ENCODE measurements around the gene SLC6A12. TPM values are rescaled to one million over a fixed set of nuclear protein-coding genes. Genes with fewer than 3 reads are reported as not detected.

Gene SLC6A12
- total RNA-seq, 1 experiment from 2014 or later, result not detected

DNA sequence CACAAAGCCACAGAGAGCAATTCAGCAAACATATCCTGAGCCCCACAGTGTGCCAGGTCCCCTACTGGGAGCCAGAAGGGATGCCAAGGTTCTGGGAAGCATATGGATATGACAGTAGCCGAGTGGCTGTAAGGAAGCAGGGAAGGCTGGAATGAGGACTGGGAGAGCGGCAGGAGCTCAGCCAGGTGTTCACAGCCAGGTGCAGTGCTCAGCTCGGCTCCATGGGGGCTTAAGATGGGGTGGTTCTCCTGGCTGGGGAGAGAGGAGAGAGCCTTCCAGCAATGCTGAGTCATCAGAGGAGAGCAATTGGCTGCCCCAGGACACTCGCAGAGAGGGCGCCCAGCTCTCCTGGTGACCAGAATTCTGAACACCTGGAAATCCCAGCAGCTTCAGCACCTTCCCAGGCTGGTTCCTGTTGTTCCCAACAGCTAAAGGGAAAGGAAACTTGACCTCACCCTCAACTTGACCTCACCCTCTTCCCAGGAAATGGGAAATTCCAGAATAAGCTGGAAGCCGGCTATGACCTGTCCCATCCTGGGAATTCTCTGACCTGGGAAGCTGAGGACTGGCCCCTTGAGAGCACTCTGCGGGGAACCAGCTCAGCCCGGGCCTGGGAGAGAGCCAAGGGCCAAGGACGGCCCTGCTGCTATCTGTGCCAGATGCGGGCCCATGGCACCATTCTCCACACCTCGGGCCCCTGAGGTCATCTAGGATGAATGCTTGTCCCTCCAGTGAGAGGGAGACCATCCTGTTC lies 34.6 kb downstream of the SLC6A12 start:
- no peaks in the 10 kb centered on the region for H4K20me1 ChIP-seq (ENCODE audit: insufficient read depth, low read depth, low read length)
- no peaks in the 10 kb centered on the region for H3K4me1 ChIP-seq (ENCODE audit: low read length)
- no peaks in the 10 kb centered on the region for H3K79me2 ChIP-seq (ENCODE audit: low read length)
- no peaks in the 10 kb centered on the region for H3K36me3 ChIP-seq (ENCODE audit: insufficient read depth, low read length)
- no peak for DNase-seq
- H3K9ac ChIP-seq (ENCODE audit: low read length), result no peak overlapping the region
- H2AFZ ChIP-seq (ENCODE audit: low read length), result no peak overlapping the region
- no peak overlapping the region for H3K4me3 ChIP-seq (ENCODE audit: low read length)
- H3K4me2 ChIP-seq (ENCODE audit: low read depth, low read length, poor library complexity, severe bottlenecking), result no peak overlapping the region
- no peaks in the 10 kb centered on the region for H3K9me3 ChIP-seq (ENCODE audit: low read length)
- no peaks in the 10 kb centered on the region for H3K9me2 ChIP-seq (replicated peaks; ENCODE audit: insufficient read depth, low read length)
- no peak overlapping the region for H3K27ac ChIP-seq (ENCODE audit: low read length)
- H3K27me3 ChIP-seq (ENCODE audit: low read length), result no peaks in the 10 kb centered on the region

DNA sequence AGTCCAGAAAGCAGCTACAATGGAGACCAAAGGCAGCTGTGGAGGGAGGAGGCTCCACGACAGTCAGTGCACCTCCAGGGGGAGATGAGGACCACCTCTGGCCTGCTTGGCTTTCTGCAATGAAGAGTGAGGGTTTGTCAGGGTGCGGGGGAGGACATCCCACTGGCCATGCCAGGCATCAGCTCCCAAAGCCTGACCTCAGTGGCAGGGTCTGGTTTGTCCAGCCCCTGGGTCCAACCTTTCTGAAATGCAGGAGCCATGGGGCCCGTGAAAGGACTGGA lies 35.2 kb downstream of the SLC6A12 start:
- H3K9me3 ChIP-seq (ENCODE audit: low read length), result no peaks in the 10 kb centered on the region
- H3K36me3 ChIP-seq (ENCODE audit: insufficient read depth, low read length), result no peaks in the 10 kb centered on the region
- no peaks in the 10 kb centered on the region for H3K27me3 ChIP-seq (ENCODE audit: low read length)
- H3K4me2 ChIP-seq (ENCODE audit: low read depth, low read length, poor library complexity, severe bottlenecking), result no peak overlapping the region
- H3K27ac ChIP-seq (ENCODE audit: low read length), result no peak overlapping the region
- H2AFZ ChIP-seq (ENCODE audit: low read length), result no peak overlapping the region
- no peaks in the 10 kb centered on the region for H4K20me1 ChIP-seq (ENCODE audit: insufficient read depth, low read depth, low read length)
- no peak overlapping the region for H3K4me3 ChIP-seq (ENCODE audit: low read length)
- no peak overlapping the region for H3K9ac ChIP-seq (ENCODE audit: low read length)
- no peaks in the 10 kb centered on the region for H3K9me2 ChIP-seq (replicated peaks; ENCODE audit: insufficient read depth, low read length)
- no peak for DNase-seq
- H3K4me1 ChIP-seq (ENCODE audit: low read length), result no peaks in the 10 kb centered on the region
- H3K79me2 ChIP-seq (ENCODE audit: low read length), result no peaks in the 10 kb centered on the region

DNA sequence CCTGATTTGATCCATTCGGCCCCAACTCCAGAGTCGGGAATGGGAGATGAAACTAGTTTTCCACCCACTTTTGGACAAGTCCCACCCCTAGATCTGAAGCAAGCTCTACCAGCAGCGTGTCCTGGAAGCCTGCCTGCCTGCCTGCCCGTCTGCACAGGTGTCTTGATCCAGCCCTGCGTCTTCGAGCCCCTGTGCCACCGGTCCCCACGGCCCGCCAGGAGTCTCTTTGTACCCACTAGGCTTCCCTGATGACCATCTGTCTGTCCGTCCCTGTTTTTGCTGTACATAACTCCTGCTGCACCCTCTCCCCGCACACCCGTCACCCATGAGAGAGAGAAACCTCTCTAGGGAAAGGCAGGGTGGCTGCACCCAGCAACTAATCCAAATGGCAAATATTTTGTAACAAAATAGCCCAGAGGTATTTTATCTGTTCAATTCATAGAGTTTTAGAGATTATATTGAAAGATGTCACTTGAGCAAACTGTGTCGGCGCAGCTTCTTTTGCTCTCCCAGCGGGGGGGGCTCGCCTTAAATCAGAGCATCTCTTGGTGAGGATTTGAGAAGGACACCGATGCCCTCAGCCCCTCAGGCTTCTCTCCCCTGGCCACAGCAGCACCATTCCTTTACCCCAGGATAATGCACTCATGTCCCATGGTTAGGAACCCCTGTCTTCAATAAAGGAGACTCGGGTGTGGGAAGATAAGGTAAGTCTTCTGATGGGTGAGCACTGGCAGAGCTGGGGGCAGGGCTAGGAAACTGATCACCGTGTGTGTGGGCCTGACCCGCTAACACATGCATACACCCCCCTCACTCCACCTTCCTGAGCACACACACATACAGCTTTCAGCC lies 35.8 kb downstream of the SLC6A12 start:
- Histone ChIP-seq H3K4me1 (ENCODE audit: low read length) (no peaks in the 10 kb centered on the region), H3K4me3 (ENCODE audit: low read length) (no peak overlapping the region), H3K27ac (ENCODE audit: low read length) (no peak overlapping the region), H3K4me2 (ENCODE audit: low read depth, low read length, poor library complexity, severe bottlenecking) (no peak overlapping the region), H3K9me2 (replicated peaks; ENCODE audit: insufficient read depth, low read length) (no peaks in the 10 kb centered on the region), H3K36me3 (ENCODE audit: insufficient read depth, low read length) (no peaks in the 10 kb centered on the region), H3K9ac (ENCODE audit: low read length) (no peak overlapping the region), H3K79me2 (ENCODE audit: low read length) (no peaks in the 10 kb centered on the region), H4K20me1 (ENCODE audit: insufficient read depth, low read depth, low read length) (no peaks in the 10 kb centered on the region), H3K27me3 (ENCODE audit: low read length) (no peaks in the 10 kb centered on the region), H3K9me3 (ENCODE audit: low read length) (no peaks in the 10 kb centered on the region), H2AFZ (ENCODE audit: low read length) (no peak overlapping the region)
- DNase-seq, result no peak

DNA sequence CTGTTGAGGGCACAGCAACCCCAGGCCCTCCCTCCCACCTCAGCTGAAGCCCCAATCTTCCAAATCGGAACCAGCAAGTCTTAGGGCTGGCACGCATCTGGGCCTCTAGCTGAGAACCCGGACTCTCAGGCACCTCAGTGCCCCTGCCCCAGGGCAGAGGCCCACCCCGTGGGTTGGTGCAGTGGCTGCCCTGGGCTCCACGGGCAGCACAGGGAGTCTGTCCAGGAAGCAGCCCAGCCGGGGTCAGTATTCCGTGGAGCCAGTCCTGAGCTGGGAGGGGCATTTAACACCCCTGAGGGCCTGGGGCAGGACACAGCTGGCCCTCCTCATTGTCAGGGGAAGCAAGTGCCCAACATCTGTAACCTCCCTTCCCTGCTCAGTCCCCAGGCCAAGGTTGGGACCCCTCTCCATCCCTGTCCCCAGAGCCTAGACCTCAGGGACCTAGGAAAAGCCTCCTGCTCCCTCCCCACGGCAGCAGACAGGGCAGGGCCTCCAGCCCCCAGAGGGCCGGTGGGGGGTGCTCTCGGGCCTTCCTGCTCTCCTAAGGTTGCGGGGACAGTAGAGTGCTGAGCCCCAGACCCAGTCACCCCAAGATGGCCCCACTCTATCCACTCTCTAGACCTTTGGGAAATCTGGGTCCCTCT lies 36.5 kb downstream of the SLC6A12 start:
- H3K9me3 ChIP-seq (ENCODE audit: low read length), result no peaks in the 10 kb centered on the region
- no peaks in the 10 kb centered on the region for H3K4me1 ChIP-seq (ENCODE audit: low read length)
- no peaks in the 10 kb centered on the region for H4K20me1 ChIP-seq (ENCODE audit: insufficient read depth, low read depth, low read length)
- no peak overlapping the region for H3K4me2 ChIP-seq (ENCODE audit: low read depth, low read length, poor library complexity, severe bottlenecking)
- DNase-seq, result no peak
- H3K27ac ChIP-seq (ENCODE audit: low read length), result no peak overlapping the region
- no peak overlapping the region for H2AFZ ChIP-seq (ENCODE audit: low read length)
- no peak overlapping the region for H3K4me3 ChIP-seq (ENCODE audit: low read length)
- no peaks in the 10 kb centered on the region for H3K79me2 ChIP-seq (ENCODE audit: low read length)
- H3K9me2 ChIP-seq (replicated peaks; ENCODE audit: insufficient read depth, low read length), result no peaks in the 10 kb centered on the region
- no peaks in the 10 kb centered on the region for H3K27me3 ChIP-seq (ENCODE audit: low read length)
- H3K9ac ChIP-seq (ENCODE audit: low read length), result no peak overlapping the region
- no peaks in the 10 kb centered on the region for H3K36me3 ChIP-seq (ENCODE audit: insufficient read depth, low read length)

DNA sequence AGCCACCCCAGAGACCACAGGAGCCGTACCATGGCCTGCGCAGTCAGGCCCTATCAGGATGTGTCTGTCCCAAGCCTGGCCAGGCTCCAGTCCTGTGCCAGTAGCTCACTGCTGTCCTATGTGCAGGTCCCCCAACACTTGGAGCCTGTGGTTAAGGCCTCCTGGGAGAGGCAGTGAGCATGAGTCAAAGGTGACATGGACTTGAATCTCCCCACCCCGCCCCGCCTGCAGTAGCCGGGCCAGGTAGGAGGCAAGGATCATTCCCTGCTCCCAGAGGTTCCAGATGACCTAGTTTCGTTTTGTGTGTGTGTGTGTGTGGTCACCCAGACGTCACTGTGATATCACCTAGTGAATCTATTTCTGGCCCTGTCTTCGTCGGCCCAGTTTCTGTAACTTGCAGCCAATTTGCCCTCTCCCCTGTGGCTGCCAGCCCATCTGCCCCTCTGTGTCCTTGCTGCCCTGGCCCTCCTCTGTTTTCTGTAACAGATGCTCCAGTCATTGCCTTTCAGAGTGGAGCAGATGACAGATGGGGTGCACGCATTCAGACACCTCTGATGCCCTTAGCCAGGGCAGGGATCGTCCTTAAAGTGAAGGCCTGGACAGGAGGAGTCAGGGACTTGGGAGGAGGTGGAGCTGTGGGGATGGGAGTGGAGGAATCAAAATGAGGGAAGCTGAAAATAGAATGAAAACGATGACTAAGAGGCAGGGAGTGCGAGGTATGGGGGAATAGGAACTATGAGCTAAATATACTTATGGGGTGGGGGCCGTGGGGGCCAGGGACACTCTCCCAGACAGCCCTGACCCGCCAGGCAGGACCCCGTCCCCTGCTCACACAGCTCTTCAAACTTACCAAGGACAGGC lies 37.4 kb downstream of the SLC6A12 start:
- H3K4me2 ChIP-seq (ENCODE audit: low read depth, low read length, poor library complexity, severe bottlenecking), result no peak overlapping the region
- no peaks in the 10 kb centered on the region for H3K9me2 ChIP-seq (replicated peaks; ENCODE audit: insufficient read depth, low read length)
- H3K27me3 ChIP-seq (ENCODE audit: low read length), result no peaks in the 10 kb centered on the region

DNA sequence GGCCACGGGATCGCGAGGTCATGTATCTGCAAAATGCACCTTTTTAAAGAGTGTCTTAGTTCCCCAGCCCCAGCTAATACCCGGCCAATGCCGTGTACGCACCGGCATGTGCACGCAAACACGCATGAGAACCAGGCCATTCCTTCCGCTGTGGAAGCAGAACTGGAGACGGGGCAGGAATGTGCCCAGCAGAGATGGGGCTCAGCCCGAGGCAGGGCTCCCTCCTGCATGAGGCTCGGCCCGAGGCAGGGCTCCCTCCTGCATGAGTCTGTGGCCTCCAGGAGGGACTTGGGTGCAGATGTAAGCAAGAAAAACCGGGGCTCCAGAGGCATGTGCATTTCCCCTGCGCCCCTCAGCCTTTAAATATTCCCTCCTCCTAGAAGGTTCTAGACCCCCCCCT lies 38.2 kb downstream of the SLC6A12 start:
- Histone ChIP-seq H3K9ac (ENCODE audit: low read length) (no peak overlapping the region), H3K79me2 (ENCODE audit: low read length) (no peaks in the 10 kb centered on the region), H3K4me2 (ENCODE audit: low read depth, low read length, poor library complexity, severe bottlenecking) (no peak overlapping the region), H3K9me3 (ENCODE audit: low read length) (no peaks in the 10 kb centered on the region), H3K9me2 (replicated peaks; ENCODE audit: insufficient read depth, low read length) (no peaks in the 10 kb centered on the region), H3K4me1 (ENCODE audit: low read length) (no peaks in the 10 kb centered on the region), H2AFZ (ENCODE audit: low read length) (no peak overlapping the region), H3K36me3 (ENCODE audit: insufficient read depth, low read length) (no peaks in the 10 kb centered on the region), H3K27me3 (ENCODE audit: low read length) (no peaks in the 10 kb centered on the region), H4K20me1 (ENCODE audit: insufficient read depth, low read depth, low read length) (no peaks in the 10 kb centered on the region), H3K4me3 (ENCODE audit: low read length) (no peak overlapping the region), H3K27ac (ENCODE audit: low read length) (no peak overlapping the region)
- no peak for DNase-seq

More for the DNA sequence above, 37.4 kb downstream of the SLC6A12 start:
- H4K20me1 ChIP-seq (ENCODE audit: insufficient read depth, low read depth, low read length), result no peaks in the 10 kb centered on the region
- no peaks in the 10 kb centered on the region for H3K36me3 ChIP-seq (ENCODE audit: insufficient read depth, low read length)
- H3K4me3 ChIP-seq (ENCODE audit: low read length), result no peak overlapping the region
- H3K9ac ChIP-seq (ENCODE audit: low read length), result no peak overlapping the region
- DNase-seq, result no peak
- no peaks in the 10 kb centered on the region for H3K4me1 ChIP-seq (ENCODE audit: low read length)
- H3K27ac ChIP-seq (ENCODE audit: low read length), result no peak overlapping the region
- no peaks in the 10 kb centered on the region for H3K9me3 ChIP-seq (ENCODE audit: low read length)
- H2AFZ ChIP-seq (ENCODE audit: low read length), result no peak overlapping the region
- H3K79me2 ChIP-seq (ENCODE audit: low read length), result no peaks in the 10 kb centered on the region

DNA sequence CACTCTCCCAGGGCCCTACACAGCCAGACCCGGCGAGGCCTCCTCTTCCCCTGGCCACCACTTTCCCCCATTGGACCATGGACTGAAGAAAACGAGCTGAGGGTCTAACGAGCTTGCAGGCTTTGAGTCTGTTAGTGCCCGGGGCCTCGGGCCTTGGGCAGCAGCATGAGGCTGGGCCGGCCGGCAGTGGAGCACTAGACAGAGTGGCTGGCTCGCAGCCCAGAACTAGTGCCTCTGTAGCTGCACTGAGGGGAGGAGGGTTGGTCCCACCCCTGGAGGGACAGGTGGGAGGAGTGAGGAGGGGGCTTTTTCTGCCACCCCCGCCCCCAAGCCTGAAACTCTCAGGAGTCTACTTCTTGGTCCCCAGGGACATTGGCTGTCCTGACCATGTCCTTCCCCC lies 38.7 kb downstream of the SLC6A12 start:
- Histone ChIP-seq H2AFZ (ENCODE audit: low read length) (no peak overlapping the region), H3K4me2 (ENCODE audit: low read depth, low read length, poor library complexity, severe bottlenecking) (no peak overlapping the region), H3K27ac (ENCODE audit: low read length) (no peak overlapping the region), H3K36me3 (ENCODE audit: insufficient read depth, low read length) (no peaks in the 10 kb centered on the region), H3K9ac (ENCODE audit: low read length) (no peak overlapping the region), H3K9me3 (ENCODE audit: low read length) (no peaks in the 10 kb centered on the region), H3K79me2 (ENCODE audit: low read length) (no peaks in the 10 kb centered on the region), H3K4me3 (ENCODE audit: low read length) (no peak overlapping the region), H4K20me1 (ENCODE audit: insufficient read depth, low read depth, low read length) (no peaks in the 10 kb centered on the region), H3K27me3 (ENCODE audit: low read length) (no peaks in the 10 kb centered on the region), H3K4me1 (ENCODE audit: low read length) (no peaks in the 10 kb centered on the region), H3K9me2 (replicated peaks; ENCODE audit: insufficient read depth, low read length) (no peaks in the 10 kb centered on the region)
- no peak for DNase-seq

DNA sequence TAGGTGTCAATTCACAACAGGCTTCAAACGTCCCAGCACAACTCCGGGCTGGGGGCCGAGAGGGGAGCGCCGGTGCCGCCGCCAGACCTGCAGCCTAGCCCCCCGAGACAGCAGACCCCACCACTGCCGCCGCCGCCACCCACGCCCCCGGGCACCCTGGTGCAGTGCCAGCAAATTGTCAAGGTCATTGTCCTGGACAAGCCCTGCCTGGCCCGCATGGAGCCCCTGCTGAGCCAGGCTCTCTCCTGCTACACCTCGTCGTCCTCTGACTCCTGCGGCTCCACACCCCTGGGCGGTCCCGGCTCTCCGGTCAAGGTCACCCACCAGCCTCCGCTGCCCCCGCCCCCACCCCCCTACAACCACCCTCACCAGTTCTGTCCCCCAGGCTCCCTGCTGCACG lies 39.4 kb downstream of the SLC6A12 start:
- Histone ChIP-seq H3K9me2 (replicated peaks; ENCODE audit: insufficient read depth, low read length) (no peaks in the 10 kb centered on the region), H2AFZ (ENCODE audit: low read length) (no peak overlapping the region), H3K4me2 (ENCODE audit: low read depth, low read length, poor library complexity, severe bottlenecking) (no peak overlapping the region)

More for the DNA sequence above, 39.4 kb downstream of the SLC6A12 start:
- Histone ChIP-seq H4K20me1 (ENCODE audit: insufficient read depth, low read depth, low read length) (no peaks in the 10 kb centered on the region), H3K27ac (ENCODE audit: low read length) (no peak overlapping the region), H3K4me1 (ENCODE audit: low read length) (no peaks in the 10 kb centered on the region), H3K36me3 (ENCODE audit: insufficient read depth, low read length) (no peaks in the 10 kb centered on the region), H3K27me3 (ENCODE audit: low read length) (no peaks in the 10 kb centered on the region), H3K9me3 (ENCODE audit: low read length) (no peaks in the 10 kb centered on the region), H3K9ac (ENCODE audit: low read length) (no peak overlapping the region), H3K4me3 (ENCODE audit: low read length) (no peak overlapping the region), H3K79me2 (ENCODE audit: low read length) (no peaks in the 10 kb centered on the region)
- DNase-seq, result no peak
